Tibial artery (tissue), 4 donors: ENCODE data around the gene M1AP.

Experiments
- DNase-seq, 2 donors: peaks; one replicate each; pipeline ENCODE4 v3.0.0-alpha.2; 2019
- H3K27ac ChIP-seq, 2 donors: fragments of 200-600 bp; sonication (generic) in 1 of 2; 1 replicate in 1 of 2; 2 replicates in 1 of 2; pipeline ENCODE4 v1.5.1; 2018 to 2019; ENCODE audit warnings: mild to moderate bottlenecking in 1 of 2
- H3K27me3 ChIP-seq, 2 donors: fragments of 200-600 bp; sonication (generic) in 1 of 2; one replicate each; pipeline versions ENCODE4 v1.5.1 to v1.6.0; 2016 to 2019
- H3K36me3 ChIP-seq, 3 donors: fragments of 200-600 bp; sonication (generic) in 2 of 3; one replicate each; pipeline ENCODE4 v1.5.1; 2016 to 2019; ENCODE audit warnings: mild to moderate bottlenecking in 2 of 3
- H3K4me1 ChIP-seq, 4 donors: fragments of 200-600 bp; sonication (generic) in 2 of 4; 1 replicate in 3 of 4; 2 replicates in 1 of 4; pipeline ENCODE4 v1.5.1; 2016 to 2019
- H3K4me3 ChIP-seq, 2 donors: fragments of 200-600 bp; sonication (generic) in 1 of 2; 1 replicate in 1 of 2; 2 replicates in 1 of 2; pipeline ENCODE4 v1.5.1; 2018 to 2019; ENCODE audit warnings: mild to moderate bottlenecking in 2 of 2
- H3K9me3 ChIP-seq, 3 donors: fragments of 200-600 bp; sonication (generic) in 1 of 3; one replicate each; pipeline ENCODE4 v1.5.1; 2016 to 2019
- CTCF ChIP-seq, 2 experiments: fragments of 200-600 bp in 1 of 2; fragments of 450-650 bp in 1 of 2; IDR thresholded peaks; one replicate each; pipeline ENCODE4 v1.5.1; 2017 to 2019; ENCODE audit warnings: antibody characterized with exemption in 2 of 2, mild to moderate bottlenecking in 1 of 2, moderate library complexity in 1 of 2
- intact Hi-C: fragments of 100-400 bp; cut with DNase I; formaldehyde crosslinking; loops from one replicate; pipeline ENCODE4 v1.15.0; 2023; ENCODE audit warnings: low total_unique reads

M1AP gene

GRCh38 chr2:74556831-74557370 is 91.2 kb downstream of the M1AP start:
- intact Hi-C loops, result no loop called here
- Histone ChIP-seq H3K9me3 (no peaks in the 10 kb centered on the region), H3K4me1 (peaks cover 0 to 26% (median 17%) of the 10 kb centered on the region in 4 donors), H3K36me3 (peaks cover 0 to 10% (median 0%) of the 10 kb centered on the region in 3 donors), H3K27ac (no peak overlapping the region), H3K4me3 (no peak overlapping the region), H3K27me3 (no peaks in the 10 kb centered on the region)
- no peak for DNase-seq
- TF ChIP-seq CTCF (IDR thresholded peaks at IDR 0.05), result no peak

- Histone ChIP-seq H3K27ac (peak overlapping the region in 1 of 2 donors; percentile 84), H3K27me3 (no peaks in the 10 kb centered on the region), H3K9me3 (no peaks in the 10 kb centered on the region), H3K4me1 (peaks cover 0 to 26% (median 17%) of the 10 kb centered on the region in 4 donors), H3K4me3 (peak overlapping the region in 1 of 2 donors; percentile 92), H3K36me3 (peaks cover 0 to 10% (median 0%) of the 10 kb centered on the region in 3 donors)
- TF ChIP-seq CTCF (IDR thresholded peaks at IDR 0.05), result no peak
- intact Hi-C loops, result no loop called here
- no peak for DNase-seq
These were observed 92.0 kb downstream of the M1AP start for GRCh38 chr2:74556159-74556558.

GRCh38 chr2:74555610-74556103 is 92.5 kb downstream of the M1AP start:
- H3K4me3 ChIP-seq, result peak overlapping the region; percentile 66 to 92
- peak; percentile 43 to 73 for DNase-seq

GRCh38 chr2:74554820-74555531 is 93.2 kb downstream of the M1AP start:
- no peak for TF ChIP-seq CTCF (IDR thresholded peaks at IDR 0.05)
- Histone ChIP-seq H3K27me3 (no peaks in the 10 kb centered on the region), H3K4me3 (peak overlapping the region; percentile 66 to 92), H3K4me1 (peaks cover 0 to 21% (median 16%) of the 10 kb centered on the region in 4 donors), H3K27ac (peak overlapping the region; percentile 84 to 91), H3K9me3 (no peaks in the 10 kb centered on the region), H3K36me3 (peaks cover 0 to 10% (median 0%) of the 10 kb centered on the region in 3 donors)
- peak; percentile 42 to 78 for DNase-seq
- intact Hi-C loops, result loop anchor here (5.0 kb wide), 1 partner anchor 32 kb away; no protein-coding TSS in a partner anchor

More at GRCh38 chr2:74555610-74556103, 92.5 kb downstream of the M1AP start:
- Histone ChIP-seq H3K9me3 (no peaks in the 10 kb centered on the region), H3K27ac (peak overlapping the region; percentile 84 to 91), H3K4me1 (peaks cover 0 to 26% (median 17%) of the 10 kb centered on the region in 4 donors), H3K27me3 (no peaks in the 10 kb centered on the region), H3K36me3 (peaks cover 0 to 10% (median 0%) of the 10 kb centered on the region in 3 donors)
- TF ChIP-seq CTCF (IDR thresholded peaks at IDR 0.05), result no peak
- intact Hi-C loops, result no loop called here

- peaks cover 0 to 28% (median 24%) of the 10 kb centered on the region in 4 donors for H3K4me1 ChIP-seq
- no peaks in the 10 kb centered on the region for H3K9me3 ChIP-seq
- DNase-seq, result peak; percentile 87 to 95
- no peaks in the 10 kb centered on the region for H3K27me3 ChIP-seq
- intact Hi-C loops, result loop anchor here (5.0 kb wide), 1 partner anchor 33 kb away; no protein-coding TSS in a partner anchor
- peak in 1 of 2 experiments; percentile 14 for TF ChIP-seq CTCF (IDR thresholded peaks at IDR 0.05)
- peak within 1 kb of the TSS; percentile 84 to 91 for H3K27ac ChIP-seq
- peaks cover 0 to 10% (median 0%) of the 10 kb centered on the region in 3 donors for H3K36me3 ChIP-seq
- H3K4me3 ChIP-seq, result peak within 1 kb of the TSS; percentile 66 to 92
These were observed 94.0 kb downstream of the M1AP start, which contains the start of the genes DOK1 and LOXL3 for GRCh38 chr2:74553892-74554819. Gene DOK1 (plus strand): TSS chr2:74554720. CDS start chr2:74554755, 35 bp downstream. Gene LOXL3 (minus strand): TSS chr2:74553942. CDS start chr2:74552634, 1,308 bp downstream.
